CD4-positive, alpha-beta T cell (primary cell): Measurements from ENCODE around the gene RAP1GAP2. TPM values are rescaled to one million over a fixed set of nuclear protein-coding genes. Genes with fewer than 3 reads are reported as not detected.

Source experiments
- ATAC-seq: fragments of 200-7000 bp; cut with Tn5 transposase; one replicate; pipeline ENCODE4 v1.10.0; 2022; ENCODE audit warnings: mild to moderate bottlenecking; ENCODE audit not compliant: poor library complexity
- CTCF ChIA-PET: fragments of 350-600 bp; sonication (Branson Sonifier 250); formaldehyde crosslinking; loops from one replicate; lab custom pipeline; 2021; ENCODE audit warnings: antibody characterized with exemption, inconsistent platforms; lab: Charles Lee
- POLR2A ChIA-PET: fragments of 350-600 bp; sonication (Branson Sonifier 250); formaldehyde crosslinking; loops from one replicate; lab custom pipeline; 2021; ENCODE audit warnings: antibody characterized with exemption, inconsistent platforms; lab: Charles Lee
- DNase-seq, 14 experiments: peaks; one replicate each; pipeline ENCODE4 v3.0.0-alpha.2; 2013 to 2020; ENCODE audit warnings: mixed read lengths in 2 of 14
- H3K27ac ChIP-seq, 2 donors: one replicate each; pipeline versions ENCODE4 v1.5.1 to v1.7.0; 2013; ENCODE audit warnings: low read length in 2 of 2, low read depth in 1 of 2, mild to moderate bottlenecking in 1 of 2
- H3K27me3 ChIP-seq, 2 experiments: 1 replicate in 1 of 2; 2 replicates in 1 of 2; pipeline versions ENCODE4 v1.6.1 to v1.7.0; 2013; ENCODE audit warnings: low read length in 2 of 2, control low read depth in 1 of 2, mild to moderate bottlenecking in 1 of 2, moderate library complexity in 1 of 2; ENCODE audit not compliant: insufficient read depth in 2 of 2, control insufficient read depth in 1 of 2
- H3K36me3 ChIP-seq: one replicate; pipeline ENCODE4 v1.6.1; 2013; ENCODE audit warnings: low read length, control low read depth; ENCODE audit not compliant: insufficient read depth
- H3K4me1 ChIP-seq: one replicate; pipeline ENCODE4 v1.6.1; 2013; ENCODE audit warnings: low read length, control low read depth; ENCODE audit not compliant: insufficient read depth
- H3K4me3 ChIP-seq: one replicate; pipeline ENCODE4 v1.5.1; 2013; ENCODE audit warnings: mild to moderate bottlenecking, low read length, moderate library complexity
- H3K9me3 ChIP-seq, 2 experiments: 1 replicate in 1 of 2; 2 replicates in 1 of 2; pipeline versions ENCODE4 v1.6.1 to v1.7.0; 2013; ENCODE audit warnings: low read length in 2 of 2, mild to moderate bottlenecking in 2 of 2, control low read depth in 1 of 2, moderate library complexity in 1 of 2; ENCODE audit not compliant: control insufficient read depth in 1 of 2, insufficient read depth in 1 of 2
- H3K27ac Mint-ChIP-seq: one replicate; pipeline ENCODE4 v1.8.0; 2020; ENCODE audit warnings: mixed read lengths
- H3K27me3 Mint-ChIP-seq: one replicate; pipeline ENCODE4 v1.8.0; 2021; ENCODE audit warnings: mixed read lengths
- H3K36me3 Mint-ChIP-seq: one replicate; pipeline ENCODE4 v1.8.0; 2021; ENCODE audit warnings: low read depth, mixed read lengths
- H3K4me1 Mint-ChIP-seq: one replicate; pipeline ENCODE4 v1.8.0; 2021; ENCODE audit warnings: low read depth, mixed read lengths
- H3K4me3 Mint-ChIP-seq: one replicate; pipeline ENCODE4 v1.8.0; 2020; ENCODE audit warnings: mild to moderate bottlenecking, mixed read lengths
- H3K9me3 Mint-ChIP-seq: one replicate; pipeline ENCODE4 v1.8.0; 2020; ENCODE audit warnings: mixed read lengths
- intact Hi-C, 2 experiments: fragments of 100-400 bp; cut with DNase I in 1 of 2; cut with micrococcal nuclease in 1 of 2; formaldehyde crosslinking; loops; one replicate each; pipeline versions ENCODE4 v1.15.1 to v1.9.0; 2023 to 2025; cut with DNase I, micrococcal nuclease
- total RNA-seq, 174 experiments: library from RNA in 2 of 174; stranded (reverse) in 2 of 174; gene quantifications; one replicate each; pipeline ENCODE4 v1.2.3 and lab custom pipeline; 2021 to 2026
- TF ChIP-seq, protein P1 (sequence below): fragments of 200-600 bp; IDR thresholded peaks from one replicate; pipeline ENCODE4 v1.8.0; 2022; ENCODE audit warnings: antibody characterized with exemption, mild to moderate bottlenecking

Gene RAP1GAP2
- total RNA-seq, 2 experiments from 2014 or later = 46.3 to 49.7 TPM

DNA sequence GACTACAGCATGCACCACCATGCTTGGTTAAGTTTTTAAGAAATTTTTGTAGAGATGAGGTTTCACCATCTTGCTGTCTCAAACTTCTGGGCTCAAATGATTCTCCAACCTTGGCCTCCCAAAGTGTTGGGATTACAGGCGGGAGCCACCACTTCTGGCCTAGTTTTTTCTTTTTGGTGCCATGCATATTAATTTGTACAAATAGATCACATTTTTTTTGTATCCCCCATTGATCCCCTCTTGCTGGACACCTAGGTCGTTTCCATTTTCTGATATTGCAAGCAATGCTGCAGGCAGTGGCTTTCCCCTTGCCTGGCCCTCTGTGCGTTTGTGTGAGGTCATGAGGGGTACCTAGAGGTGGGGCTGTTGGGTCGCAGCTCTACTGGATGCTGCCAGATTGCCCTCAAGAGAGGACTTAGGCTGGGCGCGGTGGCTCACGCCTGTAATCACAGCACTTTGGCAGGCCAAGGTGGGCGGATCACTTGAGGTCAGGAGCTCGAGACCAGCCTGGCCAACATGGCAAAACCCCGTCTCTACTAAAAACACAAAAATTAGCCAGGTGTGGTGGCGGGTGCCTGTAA, 23.8 kb downstream of the RAP1GAP2 start:
- Mint-ChIP-seq H3K4me1 (peaks cover 20% of the 10 kb centered on the region), H3K36me3 (peaks cover 5% of the 10 kb centered on the region), H3K27me3 (no peaks in the 10 kb centered on the region), H3K9me3 (no peaks in the 10 kb centered on the region), H3K27ac (no peak overlapping the region), H3K4me3 (no peak overlapping the region)
- Histone ChIP-seq H3K27ac (no peak overlapping the region), H3K36me3 (peaks cover 18% of the 10 kb centered on the region), H3K4me3 (no peak overlapping the region), H3K9me3 (no peaks in the 10 kb centered on the region), H3K27me3 (no peaks in the 10 kb centered on the region), H3K4me1 (peaks cover 67% of the 10 kb centered on the region)
- CTCF ChIA-PET = no interaction called here
- intact Hi-C loops = loop anchor here in 1 of 2 experiments (10.0 kb wide), 1 partner anchor 825 kb away; no protein-coding TSS in a partner anchor
- DNase-seq (no peak), ATAC-seq (no peak)
- POLR2A ChIA-PET = interaction anchor here (0.6 kb wide), 1 partner anchor 31 kb away, joined by 4 read pairs; no protein-coding TSS in a partner anchor
- TF ChIP-seq, protein P1, sequence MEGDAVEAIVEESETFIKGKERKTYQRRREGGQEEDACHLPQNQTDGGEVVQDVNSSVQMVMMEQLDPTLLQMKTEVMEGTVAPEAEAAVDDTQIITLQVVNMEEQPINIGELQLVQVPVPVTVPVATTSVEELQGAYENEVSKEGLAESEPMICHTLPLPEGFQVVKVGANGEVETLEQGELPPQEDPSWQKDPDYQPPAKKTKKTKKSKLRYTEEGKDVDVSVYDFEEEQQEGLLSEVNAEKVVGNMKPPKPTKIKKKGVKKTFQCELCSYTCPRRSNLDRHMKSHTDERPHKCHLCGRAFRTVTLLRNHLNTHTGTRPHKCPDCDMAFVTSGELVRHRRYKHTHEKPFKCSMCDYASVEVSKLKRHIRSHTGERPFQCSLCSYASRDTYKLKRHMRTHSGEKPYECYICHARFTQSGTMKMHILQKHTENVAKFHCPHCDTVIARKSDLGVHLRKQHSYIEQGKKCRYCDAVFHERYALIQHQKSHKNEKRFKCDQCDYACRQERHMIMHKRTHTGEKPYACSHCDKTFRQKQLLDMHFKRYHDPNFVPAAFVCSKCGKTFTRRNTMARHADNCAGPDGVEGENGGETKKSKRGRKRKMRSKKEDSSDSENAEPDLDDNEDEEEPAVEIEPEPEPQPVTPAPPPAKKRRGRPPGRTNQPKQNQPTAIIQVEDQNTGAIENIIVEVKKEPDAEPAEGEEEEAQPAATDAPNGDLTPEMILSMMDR = no peak

- ChIA-PET POLR2A (interaction anchor here (0.7 kb wide), 1 partner anchor 1529 kb away, joined by 3 read pairs; no protein-coding TSS in a partner anchor), CTCF (no interaction called here)
- H3K4me3 Mint-ChIP-seq = no peak overlapping the region
- Histone ChIP-seq H3K27me3 (no peaks in the 10 kb centered on the region), H3K36me3 (peaks cover 20% of the 10 kb centered on the region), H3K4me3 (no peak overlapping the region), H3K27ac (no peak overlapping the region), H3K9me3 (no peaks in the 10 kb centered on the region), H3K4me1 (peaks cover 58% of the 10 kb centered on the region)
- no peak for DNase-seq
- no peak overlapping the region for H3K27ac Mint-ChIP-seq
- TF ChIP-seq, protein P1 = no peak
- no peak for ATAC-seq
- H3K4me1 Mint-ChIP-seq = peaks cover 17% of the 10 kb centered on the region
- intact Hi-C loops = loop anchor here in 1 of 2 experiments (10.0 kb wide), 1 partner anchor 823 kb away; no protein-coding TSS in a partner anchor
- peaks cover 5% of the 10 kb centered on the region for H3K36me3 Mint-ChIP-seq
- H3K27me3 Mint-ChIP-seq = no peaks in the 10 kb centered on the region
- no peaks in the 10 kb centered on the region for H3K9me3 Mint-ChIP-seq
Measured at GRCh38 chr17:2821868-2822267, 25.6 kb downstream of the RAP1GAP2 start.

- TF ChIP-seq, protein P1 = no peak
- no peak overlapping the region for H3K4me3 Mint-ChIP-seq
- H3K36me3 Mint-ChIP-seq = peaks cover 5% of the 10 kb centered on the region
- no peaks in the 10 kb centered on the region for H3K9me3 Mint-ChIP-seq
- no peak overlapping the region for H3K27ac Mint-ChIP-seq
- Histone ChIP-seq H3K9me3 (no peaks in the 10 kb centered on the region), H3K36me3 (peaks cover 20% of the 10 kb centered on the region), H3K27me3 (no peaks in the 10 kb centered on the region), H3K4me3 (no peak overlapping the region), H3K4me1 (peaks cover 56% of the 10 kb centered on the region), H3K27ac (no peak overlapping the region)
- no peak for ATAC-seq
- intact Hi-C loops = loop anchor here in 1 of 2 experiments (10.0 kb wide), 1 partner anchor 822 kb away; no protein-coding TSS in a partner anchor
- CTCF ChIA-PET = no interaction called here
- POLR2A ChIA-PET = no interaction called here
- H3K27me3 Mint-ChIP-seq = no peaks in the 10 kb centered on the region
- DNase-seq = no peak
- peaks cover 21% of the 10 kb centered on the region for H3K4me1 Mint-ChIP-seq
Measured at GRCh38 chr17:2822358-2822757, 26.1 kb downstream of the RAP1GAP2 start.
